Adrenal gland (tissue), 12 donors: ENCODE data around the gene TOR2A. TPM values are rescaled to one million over a fixed set of nuclear protein-coding genes. Genes with fewer than 3 reads are reported as not detected.

Experiments
- DNase-seq, 7 donors: peaks; one replicate each; pipeline ENCODE4 v3.0.0-alpha.2; 2019 to 2020
- H3K27ac ChIP-seq, 5 donors: fragments of 200-600 bp; sonication (generic) in 4 of 5; 1 replicate in 3 of 5; 2 replicates in 2 of 5; pipeline versions ENCODE4 v1.5.1 to v1.8.0; 2016 to 2020; ENCODE audit warnings: mild to moderate bottlenecking in 1 of 5
- H3K27me3 ChIP-seq: fragments of 200-600 bp; 2 replicates; pipeline ENCODE4 v1.8.0; 2021
- H3K36me3 ChIP-seq, 2 donors: fragments of 200-600 bp; replicated peaks in 1 of 2; 1 replicate in 1 of 2; 2 replicates in 1 of 2; pipeline versions ENCODE4 v1.5.1 to v1.8.0; 2018 to 2022
- H3K4me1 ChIP-seq, 2 donors: fragments of 200-600 bp; replicated peaks in 1 of 2; 1 replicate in 1 of 2; 2 replicates in 1 of 2; pipeline versions ENCODE4 v1.5.1 to v1.8.0; 2018 to 2021
- H3K4me3 ChIP-seq, 4 donors: fragments of 200-600 bp; sonication (generic) in 3 of 4; one replicate each; pipeline ENCODE4 v1.5.1; 2016 to 2018
- H3K9me3 ChIP-seq, 3 donors: fragments of 200-600 bp; sonication (generic) in 1 of 3; replicated peaks in 1 of 3; 1 replicate in 2 of 3; 2 replicates in 1 of 3; pipeline versions ENCODE4 v1.5.1 to v1.8.0; 2016 to 2021
- CTCF ChIP-seq, 6 experiments: fragments of 450-650 bp in 4 of 6; fragments of 200-600 bp in 2 of 6; sonication (generic) in 1 of 6; IDR thresholded peaks; 1 replicate in 5 of 6; 2 replicates in 1 of 6; pipeline versions ENCODE4 v1.5.1 to v1.8.0; 2016 to 2021; ENCODE audit warnings: antibody characterized with exemption in 6 of 6, mild to moderate bottlenecking in 2 of 6, moderate library complexity in 1 of 6
- POLR2A ChIP-seq, 2 donors: fragments of 450-650 bp; IDR thresholded peaks; one replicate each; pipeline ENCODE4 v1.6.1; 2017; ENCODE audit warnings: antibody characterized with exemption in 2 of 2, mild to moderate bottlenecking in 2 of 2, moderate library complexity in 1 of 2
- WGBS, 4 donors: extraction: QIAGEN DNeasy Blood & Tissue Kit in 2 of 4; methylation state at CpG; one replicate each; pipeline versions ENCODE4 v1.1.5 to v1.1.7; 2013 to 2017; 5-methylcytosine and 5-hydroxymethylcytosine counted together
- intact Hi-C, 2 donors: fragments of 100-400 bp; cut with DNase I; formaldehyde crosslinking; loops; one replicate each; pipeline versions ENCODE4 v1.14.1 to v1.15.0; 2022 to 2023
- polyA plus RNA-seq, 3 donors: library from polyadenylated mRNA; stranded (reverse); fragments of 200-250 nt in 2 of 3; fragments of 350-450 nt in 1 of 3; fragmentation: Illumina TruSeq in 1 of 3; extraction: RNeasy Lipid Tissue Mini Kit (QIAGEN cat#74804) in 1 of 3; gene quantifications; one replicate each; pipeline ENCODE4 v1.2.3, GENCODE V29; 2013 to 2014
- total RNA-seq, 9 donors: library from RNA; depleted of rRNA in 4 of 9; stranded (reverse); fragments of >200 nt in 4 of 9; fragments of 120-200 nt in 1 of 9; fragmentation: NEBNext Ultra II Directional in 1 of 9; extraction: Animal tissue kit (Norgen Biotek cat#: 25700) in 1 of 9; gene quantifications; one replicate each; pipeline versions ENCODE4 v1.1.0 to v1.2.4, GENCODE V29; 2013 to 2023
- donor health status: healthy with polysubstance abuse.
- donor health status: Bipolar disorder and iron deficiency.
- donor health status: DM: yes; HTN: yes; CAD: no.
- donor health status: DM: no; HTN: no; CAD: no.
- donor health status: DM: no; HTN: no; CAD: no.
- donor health status: DM: yes; HTN: yes; CAD: no.

TOR2A gene
- total and polyA plus RNA-seq, 12 donors: 4.3 to 30.6 (median 16.3) TPM

GRCh38 chr9:127744398-127745110 is 9.5 kb upstream of the TOR2A start:
- no peaks in the 10 kb centered on the region for H3K27me3 ChIP-seq

GRCh38 chr9:127742435-127743088 is 7.5 kb upstream of the TOR2A start:
- intact Hi-C loops: loop anchor here (5.0 kb wide), 2 partner anchors 40 to 130 kb away; no protein-coding TSS in a partner anchor
- peak overlapping the region in 2 of 5 donors; percentile 65 to 77 for H3K27ac ChIP-seq
- peak in 6 of 7 donors; percentile 46 to 87 (median 52) for DNase-seq
- H3K4me1 ChIP-seq: peaks cover 0 to 21% of the 10 kb centered on the region in 2 donors
- TF ChIP-seq CTCF (IDR thresholded peaks at IDR 0.05): no peak
- no peak for TF ChIP-seq POLR2A (IDR thresholded peaks at IDR 0.05)
- no peaks in the 10 kb centered on the region for H3K27me3 ChIP-seq
- H3K9me3 ChIP-seq: no peaks in the 10 kb centered on the region
- peak overlapping the region in 2 of 4 donors; percentile 4 to 48 for H3K4me3 ChIP-seq
- H3K36me3 ChIP-seq: peaks cover 0 to 5% of the 10 kb centered on the region in 2 donors
- 20 to 57% (median 37%) methylated on average over 8 to 33 of the region's 33 CpGs for WGBS, 4 donors

More at GRCh38 chr9:127744398-127745110, 9.5 kb upstream of the TOR2A start:
- Histone ChIP-seq H3K9me3 (no peaks in the 10 kb centered on the region), H3K4me3 (no peak overlapping the region), H3K36me3 (peaks cover 0 to 9% of the 10 kb centered on the region in 2 donors), H3K27ac (no peak overlapping the region), H3K4me1 (peaks cover 0 to 21% of the 10 kb centered on the region in 2 donors)
- DNase-seq: no peak
- intact Hi-C loops: loop anchor here (5.0 kb wide), 2 partner anchors 38 to 128 kb away; no protein-coding TSS in a partner anchor
- 85 to 93% (median 86%) methylated on average over 11 to 19 of the region's 19 CpGs for WGBS, 4 donors
- no peak for TF ChIP-seq CTCF (IDR thresholded peaks at IDR 0.05)
- no peak for TF ChIP-seq POLR2A (IDR thresholded peaks at IDR 0.05)

- Histone ChIP-seq H3K4me1 (peaks cover 0 to 21% of the 10 kb centered on the region in 2 donors), H3K9me3 (no peaks in the 10 kb centered on the region), H3K36me3 (peaks cover 0 to 3% of the 10 kb centered on the region in 2 donors), H3K27me3 (no peaks in the 10 kb centered on the region), H3K27ac (peak overlapping the region in 2 of 5 donors; percentile 65 to 77), H3K4me3 (peak overlapping the region in 2 of 4 donors; percentile 4 to 48)
- peak; percentile 85 to 97 (median 90) for DNase-seq
- no peak for TF ChIP-seq POLR2A (IDR thresholded peaks at IDR 0.05)
- TF ChIP-seq CTCF (IDR thresholded peaks at IDR 0.05): no peak
- 35 to 47% (median 43%) methylated on average over 31 to 38 of the region's 38 CpGs for WGBS, 4 donors
- intact Hi-C loops: loop anchor here (5.0 kb wide), 2 partner anchors 40 to 130 kb away; no protein-coding TSS in a partner anchor
These were observed 6.8 kb upstream of the TOR2A start for GRCh38 chr9:127741831-127742434.
